Measurements from ENCODE around the gene ADCY10. TPM values are rescaled to one million over a fixed set of nuclear protein-coding genes. Genes with fewer than 3 reads are reported as not detected.

ADCY10 gene
- total RNA-seq, 4 donors from 2014 or later = 0.22 to 0.57 (median 0.41) TPM

GRCh38 chr1:167856711-167857418, 57.1 kb downstream of the ADCY10 start:
- no peak for TF ChIP-seq CTCF (IDR thresholded peaks at IDR 0.05; ENCODE audit: low read depth)

GRCh38 chr1:167854184-167854583, 59.8 kb downstream of the ADCY10 start:
- no peak for TF ChIP-seq CTCF (IDR thresholded peaks at IDR 0.05; ENCODE audit: low read depth)

DNA sequence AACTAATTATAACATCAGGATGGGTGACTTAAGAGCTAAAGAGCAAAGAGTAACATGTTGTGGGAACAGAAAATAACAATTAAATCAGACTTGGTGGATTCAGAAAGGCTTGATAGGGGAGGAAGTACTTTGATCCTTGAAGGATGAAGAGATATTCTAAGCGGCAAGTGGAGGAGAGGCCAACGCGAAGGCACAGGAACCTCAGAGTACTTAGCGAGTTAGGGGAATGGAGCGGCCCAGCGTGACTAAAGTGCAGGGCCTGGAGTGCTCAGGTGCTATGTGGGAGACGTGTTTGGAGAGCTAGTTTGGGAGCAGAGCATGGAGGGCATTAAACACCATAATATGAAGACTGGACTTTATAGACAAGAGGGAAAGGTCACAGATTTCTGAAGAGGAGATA, 64.3 kb downstream of the ADCY10 start:
- no peak for TF ChIP-seq CTCF (IDR thresholded peaks at IDR 0.05; ENCODE audit: low read depth)

DNA sequence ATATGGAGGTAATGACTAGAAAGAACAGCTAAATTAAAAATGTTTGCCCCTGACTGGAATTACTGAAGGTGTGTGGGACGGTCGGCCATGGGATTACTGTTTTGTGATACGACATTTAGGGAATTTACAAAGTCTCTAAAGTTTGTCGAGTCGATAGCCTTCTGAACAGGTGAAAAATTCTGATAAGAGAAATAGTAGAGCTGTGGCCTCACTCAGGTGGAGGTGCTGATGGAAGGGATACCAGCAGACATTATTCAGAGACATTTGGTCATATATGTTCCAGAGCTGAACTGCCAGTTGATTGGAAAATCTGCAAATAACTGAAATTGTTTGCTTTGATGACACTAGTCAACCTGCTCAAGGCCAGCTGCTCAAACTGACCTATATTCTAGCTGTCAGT, 71.1 kb downstream of the ADCY10 start:
- no peak for TF ChIP-seq CTCF (IDR thresholded peaks at IDR 0.05; ENCODE audit: low read depth)

DNA sequence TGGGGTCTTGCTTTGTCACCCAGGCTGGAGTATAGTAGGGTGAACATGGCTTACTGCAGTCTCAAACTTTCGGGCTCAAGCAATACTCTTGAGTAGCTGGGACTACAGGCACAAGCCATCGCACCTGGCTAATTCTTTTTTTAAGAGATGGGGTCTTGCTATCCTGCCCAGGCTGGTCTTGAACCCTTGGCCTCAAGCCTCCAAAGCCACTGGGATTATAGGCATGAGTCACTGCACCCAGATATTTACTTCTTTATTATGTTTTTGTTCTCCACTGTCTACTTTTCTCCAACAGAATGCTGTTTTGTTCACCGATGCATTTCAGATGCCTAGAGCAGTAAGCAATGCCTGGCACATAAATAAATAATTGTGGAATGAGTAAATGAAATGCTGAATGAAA, 72.4 kb downstream of the ADCY10 start:
- TF ChIP-seq CTCF (IDR thresholded peaks at IDR 0.05; ENCODE audit: low read depth) = no peak

DNA sequence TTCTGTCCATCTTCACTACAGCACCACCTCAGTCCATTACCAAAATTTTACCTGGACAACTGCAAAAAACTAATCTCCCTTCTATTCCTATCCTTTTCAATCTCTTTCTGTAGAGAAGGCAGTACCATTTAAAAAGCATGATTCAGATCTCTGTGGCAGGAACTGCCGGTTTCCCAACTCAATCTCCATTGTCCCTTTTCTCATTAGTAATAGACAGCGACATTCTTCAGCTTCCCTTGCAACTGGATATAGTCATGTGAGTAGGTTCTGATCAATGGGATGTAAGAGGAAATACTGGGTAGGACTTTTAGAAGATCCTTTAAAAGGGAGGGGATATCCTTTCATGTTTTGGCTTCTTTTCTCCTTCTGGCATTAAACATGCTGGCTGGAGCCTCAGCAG, 74.9 kb downstream of the ADCY10 start:
- no peak for TF ChIP-seq CTCF (IDR thresholded peaks at IDR 0.05; ENCODE audit: low read depth)

DNA sequence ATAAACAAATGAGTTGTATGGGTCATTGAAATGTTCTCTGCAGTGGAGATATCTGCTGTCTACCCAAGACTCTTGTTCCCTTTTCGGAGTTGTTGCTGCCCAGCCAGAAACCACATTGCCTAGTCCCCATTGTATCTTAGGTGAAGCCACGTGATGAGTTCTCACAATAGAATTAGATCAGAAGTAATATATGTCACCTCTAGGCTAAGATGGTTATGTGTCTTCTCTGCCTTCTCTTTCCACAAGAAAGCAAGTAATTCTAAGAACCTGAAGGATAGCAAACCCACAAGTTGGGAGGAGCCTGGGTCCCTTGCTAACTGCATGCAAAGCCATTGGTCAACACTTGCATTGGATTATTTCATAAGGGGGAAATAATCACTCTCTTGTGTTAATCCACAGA, 76.6 kb downstream of the ADCY10 start:
- TF ChIP-seq CTCF (IDR thresholded peaks at IDR 0.05; ENCODE audit: low read depth) = no peak
